HepG2 (cell line): Measurements from ENCODE around the gene TBC1D16. TPM values are rescaled to one million over a fixed set of nuclear protein-coding genes. Genes with fewer than 3 reads are reported as not detected.

Experiments used
- BCLAF1 ChIP-seq: fragments of 450-650 bp; IDR thresholded peaks from 2 replicates; pipeline ENCODE4 v1.6.1; 2017; ENCODE audit warnings: mild to moderate bottlenecking
- FOXM1 ChIP-seq: sonication (generic); formaldehyde crosslinking; IDR thresholded peaks from 2 replicates; pipeline ENCODE4 v1.5.0; 2020; ENCODE audit warnings: missing genetic modification reagents
- GTF3A ChIP-seq: sonication (generic); formaldehyde crosslinking; conservative IDR thresholded peaks from 2 replicates; pipeline ENCODE4 v1.4.0; 2020; ENCODE audit warnings: mild to moderate bottlenecking, missing genetic modification reagents
- KLF12 ChIP-seq: sonication (generic); formaldehyde crosslinking; IDR thresholded peaks from 2 replicates; pipeline ENCODE4 v1.4.0; 2020; ENCODE audit warnings: missing genetic modification reagents, borderline replicate concordance
- KMT2A ChIP-seq: sonication (generic); formaldehyde crosslinking; IDR thresholded peaks from 2 replicates; pipeline ENCODE4 v1.4.0; 2020; ENCODE audit warnings: missing genetic modification reagents
- MIER3 ChIP-seq: IDR thresholded peaks from 2 replicates; pipeline ENCODE4 v1.6.1; 2016; ENCODE audit warnings: missing compliant biosample characterization, borderline replicate concordance
- NPAS2 ChIP-seq: sonication (generic); formaldehyde crosslinking; IDR thresholded peaks from 2 replicates; pipeline ENCODE4 v1.8.0; 2022; ENCODE audit warnings: mild to moderate bottlenecking, missing genetic modification reagents, borderline replicate concordance
- NR3C1 ChIP-seq: sonication (generic); formaldehyde crosslinking; IDR thresholded peaks from 2 replicates; pipeline ENCODE4 v1.4.0; 2020; ENCODE audit warnings: missing genetic modification reagents
- PHF21A ChIP-seq: sonication (generic); formaldehyde crosslinking; IDR thresholded peaks from 2 replicates; pipeline ENCODE4 v1.5.0; 2020; ENCODE audit warnings: mild to moderate bottlenecking, missing genetic modification reagents
- REXO4 ChIP-seq: sonication (generic); formaldehyde crosslinking; IDR thresholded peaks from 2 replicates; pipeline ENCODE4 v1.8.0; 2022; ENCODE audit warnings: missing genetic modification reagents, mild to moderate bottlenecking, borderline replicate concordance
- SAFB2 ChIP-seq: sonication (generic); formaldehyde crosslinking; IDR thresholded peaks from 2 replicates; pipeline ENCODE4 v1.5.1; 2020; ENCODE audit warnings: missing genetic modification reagents, low read depth, mild to moderate bottlenecking, borderline replicate concordance
- SATB2 ChIP-seq: sonication (generic); formaldehyde crosslinking; IDR thresholded peaks from 2 replicates; pipeline ENCODE4 v1.5.0; 2020; ENCODE audit warnings: missing genetic modification reagents
- TBP ChIP-seq: sonication (generic); formaldehyde crosslinking; IDR thresholded peaks from 2 replicates; pipeline ENCODE4 v1.5.0; 2020; ENCODE audit warnings: missing genetic modification reagents
- ZNF275 ChIP-seq: sonication (generic); formaldehyde crosslinking; IDR thresholded peaks from 2 replicates; pipeline ENCODE4 v1.8.0; 2022; ENCODE audit warnings: missing genetic modification reagents, mild to moderate bottlenecking, inconsistent platforms, borderline replicate concordance
- ZNF382 ChIP-seq: sonication (generic); formaldehyde crosslinking; IDR thresholded peaks from 2 replicates; pipeline ENCODE4 v1.5.0; 2020; ENCODE audit warnings: missing genetic modification reagents, mild to moderate bottlenecking, borderline replicate concordance
- ZNF576 ChIP-seq: sonication (generic); formaldehyde crosslinking; IDR thresholded peaks from 2 replicates; pipeline ENCODE4 v1.4.0; 2020; ENCODE audit warnings: mild to moderate bottlenecking, missing genetic modification reagents
- ZNF607 ChIP-seq: sonication (generic); formaldehyde crosslinking; IDR thresholded peaks from 2 replicates; pipeline ENCODE4 v1.5.1; 2020; ENCODE audit warnings: missing genetic modification reagents, mild to moderate bottlenecking, borderline replicate concordance
- ZNF772 ChIP-seq: sonication (generic); formaldehyde crosslinking; IDR thresholded peaks from 2 replicates; pipeline ENCODE4 v1.5.0; 2020; ENCODE audit warnings: mild to moderate bottlenecking, missing genetic modification reagents
- polyA plus RNA-seq, 8 experiments: library from polyadenylated mRNA; depleted of rRNA in 3 of 8; stranded (reverse) in 7 of 8; unstranded in 1 of 8; fragments of >200 nt; fragmentation: Illumina TruSeq in 4 of 8; extraction: Trizol in 4 of 8; gene quantifications; 2 replicates each; pipeline versions ENCODE4 v1.2.1 to v1.2.3, GENCODE V29; 2011 to 2016; ENCODE audit warnings: low read depth in 4 of 8, missing spikeins in 1 of 8, mixed read lengths in 1 of 8; ENCODE audit not compliant: insufficient read depth in 1 of 8
- total RNA-seq, 5 experiments: library from RNA; depleted of rRNA; stranded (reverse); fragments of >200 nt; fragmentation: Illumina TruSeq; extraction: Trizol; gene quantifications; 2 replicates each; pipeline ENCODE4 v1.2.3, GENCODE V29; 2016; ENCODE audit warnings: low read depth in 1 of 5
- TF ChIP-seq, protein P1 (sequence below): sonication (generic); formaldehyde crosslinking; IDR thresholded peaks from 2 replicates; pipeline ENCODE4 v1.5.1; 2020; ENCODE audit warnings: missing genetic modification reagents, mild to moderate bottlenecking, borderline replicate concordance
- TF ChIP-seq, protein P2 (sequence below): sonication (generic); formaldehyde crosslinking; IDR thresholded peaks from 2 replicates; pipeline ENCODE4 v1.5.0; 2020; ENCODE audit warnings: missing genetic modification reagents

TBC1D16 gene
- total and polyA plus RNA-seq, 2 of the 13 experiments (the other 11 are each of a cell fraction or from before 2014, with no cell fraction given) = 14.9 to 24.9 TPM

- TF ChIP-seq ZNF772 = no peak
- no peak for TF ChIP-seq PHF21A (CRISPR knock-in tag)
- TF ChIP-seq, protein P1, sequence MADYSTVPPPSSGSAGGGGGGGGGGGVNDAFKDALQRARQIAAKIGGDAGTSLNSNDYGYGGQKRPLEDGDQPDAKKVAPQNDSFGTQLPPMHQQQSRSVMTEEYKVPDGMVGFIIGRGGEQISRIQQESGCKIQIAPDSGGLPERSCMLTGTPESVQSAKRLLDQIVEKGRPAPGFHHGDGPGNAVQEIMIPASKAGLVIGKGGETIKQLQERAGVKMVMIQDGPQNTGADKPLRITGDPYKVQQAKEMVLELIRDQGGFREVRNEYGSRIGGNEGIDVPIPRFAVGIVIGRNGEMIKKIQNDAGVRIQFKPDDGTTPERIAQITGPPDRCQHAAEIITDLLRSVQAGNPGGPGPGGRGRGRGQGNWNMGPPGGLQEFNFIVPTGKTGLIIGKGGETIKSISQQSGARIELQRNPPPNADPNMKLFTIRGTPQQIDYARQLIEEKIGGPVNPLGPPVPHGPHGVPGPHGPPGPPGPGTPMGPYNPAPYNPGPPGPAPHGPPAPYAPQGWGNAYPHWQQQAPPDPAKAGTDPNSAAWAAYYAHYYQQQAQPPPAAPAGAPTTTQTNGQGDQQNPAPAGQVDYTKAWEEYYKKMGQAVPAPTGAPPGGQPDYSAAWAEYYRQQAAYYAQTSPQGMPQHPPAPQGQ (CRISPR knock-in tag) = no peak
- TF ChIP-seq REXO4 (CRISPR knock-in tag) = no peak
- TF ChIP-seq NR3C1 = no peak
- no peak for TF ChIP-seq KLF12 (CRISPR knock-in tag)
- TF ChIP-seq ZNF382 = no peak
- TF ChIP-seq GTF3A = no peak
- TF ChIP-seq MIER3 (CRISPR knock-in tag) = no peak
- TF ChIP-seq TBP = no peak
- TF ChIP-seq KMT2A (CRISPR knock-in tag) = no peak
- TF ChIP-seq SAFB2 (CRISPR knock-in tag) = no peak
- no peak for TF ChIP-seq BCLAF1
- TF ChIP-seq ZNF275 (CRISPR knock-in tag) = no peak
- TF ChIP-seq SATB2 (CRISPR knock-in tag) = no peak
- TF ChIP-seq ZNF576 (CRISPR knock-in tag) = no peak
- no peak for TF ChIP-seq ZNF607 (CRISPR knock-in tag)
- no peak for TF ChIP-seq NPAS2 (CRISPR knock-in tag)
- no peak for TF ChIP-seq FOXM1 (CRISPR knock-in tag)
- TF ChIP-seq, protein P2, sequence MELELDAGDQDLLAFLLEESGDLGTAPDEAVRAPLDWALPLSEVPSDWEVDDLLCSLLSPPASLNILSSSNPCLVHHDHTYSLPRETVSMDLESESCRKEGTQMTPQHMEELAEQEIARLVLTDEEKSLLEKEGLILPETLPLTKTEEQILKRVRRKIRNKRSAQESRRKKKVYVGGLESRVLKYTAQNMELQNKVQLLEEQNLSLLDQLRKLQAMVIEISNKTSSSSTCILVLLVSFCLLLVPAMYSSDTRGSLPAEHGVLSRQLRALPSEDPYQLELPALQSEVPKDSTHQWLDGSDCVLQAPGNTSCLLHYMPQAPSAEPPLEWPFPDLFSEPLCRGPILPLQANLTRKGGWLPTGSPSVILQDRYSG (CRISPR knock-in tag) = no peak
Observed at GRCh38 chr17:80002690-80003490, 32.8 kb downstream of the TBC1D16 start (continued).
